Cardiac muscle cell (in vitro differentiated cells and primary cell): ENCODE data around the gene CRACR2A. TPM values are rescaled to one million over a fixed set of nuclear protein-coding genes. Genes with fewer than 3 reads are reported as not detected.

Experiments
- DNase-seq, 2 donors: peaks; one replicate each; pipeline versions ENCODE4 v3.0.0 to v3.0.0-alpha.2; 2010 to 2017; ENCODE audit warnings: low read depth in 1 of 2, low spot score in 1 of 2
- H3K27ac ChIP-seq: fragments of 200-600 bp; sonication (generic); 2 replicates; pipeline ENCODE4 v1.5.1; 2016
- H3K27me3 ChIP-seq: fragments of 200-600 bp; sonication (generic); 2 replicates; pipeline ENCODE4 v1.6.0; 2016; ENCODE audit warnings: control low read depth
- H3K36me3 ChIP-seq: fragments of 200-600 bp; sonication (generic); 2 replicates; pipeline ENCODE4 v1.5.1; 2016; ENCODE audit warnings: control low read depth
- H3K4me1 ChIP-seq: fragments of 200-600 bp; sonication (generic); 2 replicates; pipeline ENCODE4 v1.8.1; 2017; ENCODE audit warnings: low read depth, mild to moderate bottlenecking, mixed run types
- H3K4me3 ChIP-seq: fragments of 200-600 bp; sonication (generic); 2 replicates; pipeline ENCODE4 v1.5.1; 2016; ENCODE audit warnings: mild to moderate bottlenecking
- H3K9me3 ChIP-seq: fragments of 200-600 bp; sonication (generic); 2 replicates; pipeline ENCODE4 v1.5.1; 2017; ENCODE audit warnings: low read depth, mild to moderate bottlenecking, control low read depth
- polyA plus RNA-seq: library from polyadenylated mRNA; unstranded; fragments of >200 nt; fragmentation: Nextera tagmentation; extraction: Ambion mirVana; gene quantifications from 2 replicates; pipeline ENCODE4 v1.2.1, GENCODE V29; 2016
- total RNA-seq: library from RNA; depleted of rRNA; stranded (reverse); fragments of >200 nt; gene quantifications from 2 replicates; pipeline ENCODE4 v1.2.3, GENCODE V29; 2016
- TF ChIP-seq, protein P1 (sequence below): IDR thresholded peaks from 2 replicates; pipeline ENCODE4 v1.5.1; 2012; ENCODE audit warnings: low read depth, mild to moderate bottlenecking, low read length

CRACR2A gene
- total and polyA plus RNA-seq, 2 experiments from 2014 or later = 1.3 TPM; not detected in 1

DNA sequence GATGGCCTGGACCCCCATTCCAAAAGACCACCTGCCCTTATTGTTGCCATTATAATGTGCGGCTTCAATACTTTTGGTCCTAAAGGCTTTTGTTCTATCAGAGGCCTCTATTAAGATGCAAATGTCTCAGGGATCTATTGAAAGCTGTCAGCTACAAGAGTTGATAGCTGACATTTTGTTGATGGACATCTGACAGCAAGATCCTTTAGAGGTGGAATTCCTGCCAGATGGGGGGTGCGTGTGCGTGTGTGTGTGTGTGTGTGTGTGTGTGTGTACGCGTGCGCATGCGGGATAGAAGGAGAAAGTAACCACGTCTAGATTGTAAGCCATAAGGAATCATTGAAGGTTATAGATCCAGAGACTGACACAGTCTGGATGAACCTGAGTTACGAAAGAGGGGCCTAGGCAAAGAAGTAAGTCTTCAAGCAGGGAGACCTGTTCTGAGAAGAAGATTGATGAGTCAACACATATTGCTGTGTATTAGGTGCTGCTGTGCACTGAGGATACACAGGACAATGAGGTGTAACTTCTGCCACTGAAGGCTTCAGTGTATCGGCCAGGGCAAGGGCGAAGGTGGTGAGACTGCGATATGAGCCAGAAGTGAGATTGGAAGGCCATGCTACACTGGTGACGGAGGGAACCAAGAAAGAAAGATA, 172.7 kb downstream of the CRACR2A start:
- no peak overlapping the region for H3K4me3 ChIP-seq
- no peak overlapping the region for H3K27ac ChIP-seq
- no peaks in the 10 kb centered on the region for H3K36me3 ChIP-seq
- TF ChIP-seq, protein P1, sequence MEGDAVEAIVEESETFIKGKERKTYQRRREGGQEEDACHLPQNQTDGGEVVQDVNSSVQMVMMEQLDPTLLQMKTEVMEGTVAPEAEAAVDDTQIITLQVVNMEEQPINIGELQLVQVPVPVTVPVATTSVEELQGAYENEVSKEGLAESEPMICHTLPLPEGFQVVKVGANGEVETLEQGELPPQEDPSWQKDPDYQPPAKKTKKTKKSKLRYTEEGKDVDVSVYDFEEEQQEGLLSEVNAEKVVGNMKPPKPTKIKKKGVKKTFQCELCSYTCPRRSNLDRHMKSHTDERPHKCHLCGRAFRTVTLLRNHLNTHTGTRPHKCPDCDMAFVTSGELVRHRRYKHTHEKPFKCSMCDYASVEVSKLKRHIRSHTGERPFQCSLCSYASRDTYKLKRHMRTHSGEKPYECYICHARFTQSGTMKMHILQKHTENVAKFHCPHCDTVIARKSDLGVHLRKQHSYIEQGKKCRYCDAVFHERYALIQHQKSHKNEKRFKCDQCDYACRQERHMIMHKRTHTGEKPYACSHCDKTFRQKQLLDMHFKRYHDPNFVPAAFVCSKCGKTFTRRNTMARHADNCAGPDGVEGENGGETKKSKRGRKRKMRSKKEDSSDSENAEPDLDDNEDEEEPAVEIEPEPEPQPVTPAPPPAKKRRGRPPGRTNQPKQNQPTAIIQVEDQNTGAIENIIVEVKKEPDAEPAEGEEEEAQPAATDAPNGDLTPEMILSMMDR = no peak
- no peaks in the 10 kb centered on the region for H3K4me1 ChIP-seq
- DNase-seq = no peak
- no peaks in the 10 kb centered on the region for H3K9me3 ChIP-seq
- H3K27me3 ChIP-seq = no peaks in the 10 kb centered on the region

DNA sequence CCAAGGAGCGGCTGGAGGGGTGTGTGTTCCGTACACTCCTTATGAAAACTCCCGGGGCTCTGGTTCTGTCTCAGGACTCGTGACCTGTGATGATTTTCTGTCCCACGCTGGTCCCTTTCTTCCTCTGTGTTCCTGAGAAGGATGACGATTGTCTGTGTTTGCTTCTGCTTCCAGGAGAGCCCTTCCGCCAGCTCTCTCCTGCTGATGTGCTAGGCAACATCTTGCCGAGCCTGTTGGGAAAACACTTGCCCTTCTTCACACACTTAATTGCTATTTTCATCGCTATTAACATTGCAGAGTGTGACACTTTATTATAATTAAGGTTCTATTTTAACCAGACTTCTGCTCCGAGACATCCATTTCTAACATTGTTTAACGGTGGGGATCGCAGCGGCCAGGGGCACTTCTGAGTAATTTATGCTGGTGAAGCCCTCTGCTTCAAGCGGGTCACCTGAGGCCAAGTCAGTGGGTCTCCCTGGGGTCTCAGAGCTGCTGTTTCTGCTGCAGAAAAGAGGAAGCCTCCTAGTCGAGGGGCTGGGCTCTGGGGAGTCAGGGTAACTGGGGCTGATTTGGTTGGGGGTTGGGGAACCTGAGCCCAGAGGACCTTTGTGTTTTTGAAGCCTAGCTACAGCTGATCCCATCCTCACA, 173.3 kb downstream of the CRACR2A start:
- TF ChIP-seq, protein P1 = no peak
- no peak overlapping the region for H3K27ac ChIP-seq
- no peaks in the 10 kb centered on the region for H3K9me3 ChIP-seq
- no peak overlapping the region for H3K4me3 ChIP-seq
- no peaks in the 10 kb centered on the region for H3K27me3 ChIP-seq
- no peak for DNase-seq
- H3K4me1 ChIP-seq = no peaks in the 10 kb centered on the region
- no peaks in the 10 kb centered on the region for H3K36me3 ChIP-seq

DNA sequence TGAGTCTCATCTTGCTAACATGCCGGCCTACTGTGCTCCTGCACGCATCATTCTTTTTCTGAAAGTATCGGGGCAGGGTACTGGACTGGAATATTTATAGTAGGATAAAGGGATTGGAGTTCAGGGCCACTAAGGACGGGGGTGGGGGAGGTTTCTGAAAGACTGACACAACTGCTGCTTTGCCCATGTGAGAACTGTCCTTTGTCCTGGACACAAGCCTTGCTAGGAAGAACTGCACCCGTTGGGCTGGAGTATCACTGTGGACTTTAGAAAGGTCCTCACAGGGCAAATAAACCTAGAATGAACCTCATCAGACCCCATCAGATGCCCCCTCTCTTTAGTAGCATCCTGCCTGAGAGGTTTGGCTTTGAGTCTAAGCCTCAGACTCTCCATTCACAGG, 174.4 kb downstream of the CRACR2A start:
- no peaks in the 10 kb centered on the region for H3K36me3 ChIP-seq
- no peak overlapping the region for H3K4me3 ChIP-seq
- H3K27me3 ChIP-seq = no peaks in the 10 kb centered on the region
- TF ChIP-seq, protein P1 = no peak
- H3K4me1 ChIP-seq = no peaks in the 10 kb centered on the region
- H3K9me3 ChIP-seq = no peaks in the 10 kb centered on the region
- H3K27ac ChIP-seq = no peak overlapping the region
- DNase-seq = peak in 1 of 2 donors; percentile 51

DNA sequence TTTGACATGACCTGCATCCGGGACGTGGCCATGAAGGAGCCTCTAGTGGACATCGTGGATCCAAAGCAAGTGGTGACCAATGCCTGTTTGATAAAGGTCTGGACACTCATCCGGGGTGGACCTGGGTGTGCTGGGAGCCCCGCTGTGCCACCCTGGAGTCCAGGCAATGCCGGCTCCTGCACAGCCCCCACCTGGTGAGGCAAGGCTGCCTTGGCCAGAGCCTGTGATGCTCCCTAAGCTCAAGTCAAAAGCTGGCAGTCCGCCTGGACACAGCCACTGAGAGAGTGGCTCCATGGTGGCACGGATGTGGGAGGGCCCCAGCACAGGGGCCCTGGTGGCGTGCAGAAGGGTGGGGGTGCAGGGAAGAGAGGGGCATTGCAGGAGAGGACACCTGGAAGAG, 176.0 kb downstream of the CRACR2A start:
- H3K27me3 ChIP-seq = peaks cover 4% of the 10 kb centered on the region
- H3K4me1 ChIP-seq = no peaks in the 10 kb centered on the region
- no peak overlapping the region for H3K27ac ChIP-seq
- no peaks in the 10 kb centered on the region for H3K9me3 ChIP-seq
- no peak overlapping the region for H3K4me3 ChIP-seq
- no peaks in the 10 kb centered on the region for H3K36me3 ChIP-seq
- no peak for DNase-seq
- TF ChIP-seq, protein P1 = no peak

DNA sequence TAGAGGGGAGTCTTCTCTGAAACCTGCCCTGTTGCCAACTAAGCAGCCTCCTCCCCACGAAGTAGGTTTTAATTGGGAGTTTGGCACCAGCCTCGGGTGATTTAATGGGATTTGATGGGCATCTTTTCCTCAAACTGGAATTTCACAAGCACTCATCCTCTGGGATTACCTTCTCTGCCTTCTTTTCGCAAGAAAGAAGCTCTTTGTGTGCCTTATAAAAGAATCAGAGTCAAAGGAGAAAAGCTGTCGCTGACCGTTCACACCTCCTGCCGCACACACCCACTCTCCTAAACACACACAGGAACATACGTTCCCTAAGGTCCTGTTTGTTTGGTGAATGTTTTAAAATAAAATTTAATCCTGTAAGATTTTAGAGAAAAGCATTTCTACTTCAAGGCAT, 177.9 kb downstream of the CRACR2A start:
- DNase-seq = no peak
- no peaks in the 10 kb centered on the region for H3K9me3 ChIP-seq
- H3K27ac ChIP-seq = no peak overlapping the region
- no peak overlapping the region for H3K4me3 ChIP-seq
- no peaks in the 10 kb centered on the region for H3K4me1 ChIP-seq
- no peaks in the 10 kb centered on the region for H3K36me3 ChIP-seq
- H3K27me3 ChIP-seq = peaks cover 4% of the 10 kb centered on the region
- TF ChIP-seq, protein P1 = no peak
